ENCODE results near the gene VMP1. TPM values are rescaled to one million over a fixed set of nuclear protein-coding genes. Genes with fewer than 3 reads are reported as not detected.
"Not testable (repeated sequence)": the region's sequence is repeated elsewhere in the genome, so short reads cannot be mapped to it uniquely, and the experiment has no call there.

The VMP1 gene
- total and polyA plus RNA-seq, 2 of the 4 experiments (the other 2 are of a cell fraction) = 89.8 to 197 TPM

DNA sequence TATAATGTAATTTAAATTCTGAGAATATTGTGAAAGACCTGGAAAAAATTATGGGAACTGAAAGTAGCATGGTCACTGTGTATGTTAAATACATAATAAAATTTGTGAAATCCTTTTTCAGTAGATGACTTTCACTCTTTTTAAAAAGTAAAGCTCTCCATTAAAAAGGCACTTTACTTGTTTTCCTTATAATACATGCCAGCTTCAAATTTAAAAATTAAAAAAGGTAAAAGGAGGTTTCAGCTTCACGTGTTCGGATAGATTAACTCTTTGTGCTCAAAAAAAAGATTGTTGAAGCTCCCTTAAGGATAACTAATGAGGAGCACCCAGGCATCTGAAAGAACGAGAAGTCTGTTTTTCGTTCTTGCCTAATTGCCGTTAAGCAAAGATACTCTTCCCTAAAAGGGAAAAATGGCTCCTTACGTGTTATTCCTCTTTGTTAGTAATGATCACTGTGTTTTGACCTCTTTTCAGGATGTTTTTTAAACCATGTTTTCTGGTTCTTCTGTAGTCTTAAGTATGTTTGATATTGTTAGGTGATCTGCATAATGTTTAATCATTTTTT is 97.5 kb downstream of the VMP1 start:
- intact Hi-C loops (cut with micrococcal nuclease) = no loop called here
- Histone ChIP-seq H4K20me1 (ENCODE audit: insufficient read depth, low read length) (no peaks in the 10 kb centered on the region), H3K23ac (ENCODE audit: low read depth, low read length) (peak overlapping the region; percentile 47), H2AFZ (replicated peaks; ENCODE audit: low read length, poor library complexity) (no peak overlapping the region), H3K9me1 (ENCODE audit: insufficient read depth, low read length) (peaks cover 6% of the 10 kb centered on the region; the same call in 1 of the 2 replicates), H3K4ac (ENCODE audit: low read depth, low read length) (peak overlapping the region; percentile 57; the same call in 1 of the 2 replicates), H3K4me3 (ENCODE audit: insufficient read depth, low read depth, low read length) (peak overlapping the region; percentile 37; the same call in 1 of the 2 replicates), H3K9ac (ENCODE audit: low read depth, low read length) (peak overlapping the region; percentile 87), H2BK120ac (ENCODE audit: low read depth, low read length) (peak overlapping the region; percentile 60; the same call in 1 of the 2 replicates), H3K79me1 (ENCODE audit: low read depth in 1 of 2, low read length in 2 of 2) (peaks cover under 1 to 31% of the 10 kb centered on the region in 2 experiments; a peak in 1 of 4 replicates), H3K9me3 (ENCODE audit: control insufficient read depth, insufficient read depth, low read length) (no peaks in the 10 kb centered on the region), H3K4me1 (ENCODE audit: control insufficient read depth, insufficient read depth, low read length) (peaks cover 3% of the 10 kb centered on the region), H3K4me2 (ENCODE audit: low read depth, low read length) (peak overlapping the region; percentile 97), H3K18ac (ENCODE audit: low read depth, low read length) (peak overlapping the region; percentile 99), H2AK9ac (replicated peaks; ENCODE audit: low read depth, low read length, poor library complexity) (no peak overlapping the region), H3K36me3 (ENCODE audit: control insufficient read depth, insufficient read depth, low read length) (0 out of 2 replicates have a peak, but pooled peaks cover under 1% of the 10 kb centered on the region), H3K27ac (ENCODE audit: insufficient read depth, low read length) (peak overlapping the region; percentile 91; the same call in 1 of the 2 replicates), H2BK15ac (ENCODE audit: low read depth, low read length) (peak overlapping the region; percentile 2; the same call in 1 of the 3 replicates), H3K56ac (ENCODE audit: extremely low read depth, insufficient read depth, low read length) (peak overlapping the region; percentile 90), H2BK20ac (ENCODE audit: low read depth, low read length) (peak overlapping the region; percentile 54; the same call in 1 of the 2 replicates), H4K8ac (ENCODE audit: low read depth in 2 of 2, low read length in 2 of 2) (peak overlapping the region; percentile 52 to 67), H4K91ac (ENCODE audit: insufficient read depth, low read depth, low read length) (peak overlapping the region; percentile 43), H3K14ac (replicated peaks; ENCODE audit: low read depth, low read length) (peak overlapping the region; percentile 46; the same call in 1 of the 2 replicates), H4K5ac (ENCODE audit: low read depth, low read length) (peak overlapping the region; percentile 99), H3K27me3 (ENCODE audit: control insufficient read depth, insufficient read depth, low read length) (no peaks in the 10 kb centered on the region), H2BK5ac (ENCODE audit: low read depth, low read length, poor library complexity, severe bottlenecking) (peak overlapping the region; percentile 88), H2AK5ac (ENCODE audit: low read depth, low read length) (no peak overlapping the region)
- ChIA-PET CTCF (no interaction called here), POLR2A (ENCODE audit: unreplicated experiment) (interaction anchor here (1.1 kb wide), 1 partner anchor 33 kb away, joined by 13 read pairs; no protein-coding TSS in a partner anchor)
- dilution Hi-C loops (cut with HindIII; ENCODE audit: low sequenced_read_pairs, unreplicated experiment) = no loop called here
- no peak for TF ChIP-seq RFX5 (IDR thresholded peaks at IDR 0.05; ENCODE audit: low read depth, low read length)
- TF ChIP-seq POLR2A (IDR thresholded peaks at IDR 0.05; ENCODE audit: low read depth, low read length) = no peak
- TF ChIP-seq BHLHE40 (IDR thresholded peaks at IDR 0.05; ENCODE audit: low read depth, low read length) = no peak
- no peak for TF ChIP-seq RCOR1 (IDR thresholded peaks at IDR 0.05; ENCODE audit: insufficient replicate concordance, low read length)
- no peak for TF ChIP-seq RAD21 (IDR thresholded peaks at IDR 0.05; ENCODE audit: low read length)
- ATAC-seq (ENCODE audit: low read depth) (no peak), DNase-seq (no peak)
- no TSS peak for BruUV-seq (replicated peaks)
- 40% methylated on average over 1 of the region's 6 CpGs; no CpG with 5 or more reads in 1 of the 2 experiments for WGBS, 2 experiments (ENCODE audit: extremely low coverage in 2 of 2, insufficient read length in 1 of 2)
- in situ Hi-C loops (cut with MboI; ENCODE audit: low sequenced_read_pairs) = no loop called here

DNA sequence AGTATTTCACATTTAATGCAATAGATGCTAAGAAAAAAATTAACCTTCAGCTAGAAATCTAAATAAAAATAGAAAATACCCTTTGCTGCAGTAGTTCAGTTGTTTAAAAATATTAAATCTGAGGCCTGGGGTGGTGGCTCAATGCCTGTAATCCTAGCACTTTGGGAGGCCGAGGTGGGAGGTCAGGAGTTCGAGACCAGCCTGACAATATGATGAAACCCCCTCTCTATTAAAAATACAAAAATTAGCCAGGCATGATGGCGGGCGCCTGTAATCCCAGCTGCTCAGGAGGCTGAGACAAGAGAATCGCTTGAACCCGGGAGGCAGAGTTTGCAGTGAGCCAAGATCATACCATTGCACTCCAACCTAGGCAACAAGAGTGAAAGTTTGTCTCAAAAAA is 98.9 kb downstream of the VMP1 start:
- Histone ChIP-seq H2AK5ac (ENCODE audit: low read depth, low read length) (0 out of 2 replicates have a peak overlapping the region, but pooled peaks have one; percentile 39), H3K79me1 (ENCODE audit: low read depth in 1 of 2, low read length in 2 of 2) (peaks cover 3 to 27% of the 10 kb centered on the region in 2 experiments; a peak in 2 of 4 replicates)
- POLR2A ChIA-PET (ENCODE audit: unreplicated experiment); H4K20me1 ChIP-seq (ENCODE audit: insufficient read depth, low read length); H3K9me1 ChIP-seq (ENCODE audit: insufficient read depth, low read length); H3K4me2 ChIP-seq (ENCODE audit: low read depth, low read length); H4K8ac ChIP-seq (ENCODE audit: low read depth in 2 of 2, low read length in 2 of 2); H3K9me3 ChIP-seq (ENCODE audit: control insufficient read depth, insufficient read depth, low read length); H3K27ac ChIP-seq (ENCODE audit: insufficient read depth, low read length); dilution Hi-C loops (cut with HindIII; ENCODE audit: low sequenced_read_pairs, unreplicated experiment); H2BK15ac ChIP-seq (ENCODE audit: low read depth, low read length); H3K23ac ChIP-seq (ENCODE audit: low read depth, low read length); in situ Hi-C loops (cut with MboI; ENCODE audit: low sequenced_read_pairs); H3K9ac ChIP-seq (ENCODE audit: low read depth, low read length); ATAC-seq (ENCODE audit: low read depth); H4K5ac ChIP-seq (ENCODE audit: low read depth, low read length); H3K18ac ChIP-seq (ENCODE audit: low read depth, low read length); H2AK9ac ChIP-seq (replicated peaks; ENCODE audit: low read depth, low read length, poor library complexity); H3K36me3 ChIP-seq (ENCODE audit: control insufficient read depth, insufficient read depth, low read length); H3K4me3 ChIP-seq (ENCODE audit: insufficient read depth, low read depth, low read length); H3K27me3 ChIP-seq (ENCODE audit: control insufficient read depth, insufficient read depth, low read length); H2BK5ac ChIP-seq (ENCODE audit: low read depth, low read length, poor library complexity, severe bottlenecking); H4K91ac ChIP-seq (ENCODE audit: insufficient read depth, low read depth, low read length); H3K56ac ChIP-seq (ENCODE audit: extremely low read depth, insufficient read depth, low read length); H3K4ac ChIP-seq (ENCODE audit: low read depth, low read length); H3K14ac ChIP-seq (replicated peaks; ENCODE audit: low read depth, low read length); BruUV-seq (replicated peaks); DNase-seq; H2BK120ac ChIP-seq (ENCODE audit: low read depth, low read length); intact Hi-C loops (cut with micrococcal nuclease); H3K4me1 ChIP-seq (ENCODE audit: control insufficient read depth, insufficient read depth, low read length); H2BK20ac ChIP-seq (ENCODE audit: low read depth, low read length); H2AFZ ChIP-seq (replicated peaks; ENCODE audit: low read length, poor library complexity): not testable (repeated sequence)
- CTCF ChIA-PET = interaction anchor here (0.7 kb wide), 1 partner anchor 1133 kb away, joined by 5 read pairs; no protein-coding TSS in a partner anchor
- WGBS, 2 experiments (ENCODE audit: extremely low coverage in 2 of 2, insufficient read length in 1 of 2) = no CpG with 5 or more reads among the region's 6 CpGs

All from IMR-90 (cell line).